GM19397 (cell line): ENCODE data around the gene TBX19.
"Not testable (repeated sequence)": the region's sequence is repeated elsewhere in the genome, so short reads cannot be mapped to it uniquely, and the experiment has no call there.

ENCODE experiments used
- ATAC-seq: cut with Tn5 transposase; IDR thresholded peaks from one replicate; pipeline ENCODE4 v1.9.1; 2021; ENCODE audit warnings: mild to moderate bottlenecking, moderate library complexity; ENCODE audit not compliant: unreplicated experiment

Gene TBX19

DNA sequence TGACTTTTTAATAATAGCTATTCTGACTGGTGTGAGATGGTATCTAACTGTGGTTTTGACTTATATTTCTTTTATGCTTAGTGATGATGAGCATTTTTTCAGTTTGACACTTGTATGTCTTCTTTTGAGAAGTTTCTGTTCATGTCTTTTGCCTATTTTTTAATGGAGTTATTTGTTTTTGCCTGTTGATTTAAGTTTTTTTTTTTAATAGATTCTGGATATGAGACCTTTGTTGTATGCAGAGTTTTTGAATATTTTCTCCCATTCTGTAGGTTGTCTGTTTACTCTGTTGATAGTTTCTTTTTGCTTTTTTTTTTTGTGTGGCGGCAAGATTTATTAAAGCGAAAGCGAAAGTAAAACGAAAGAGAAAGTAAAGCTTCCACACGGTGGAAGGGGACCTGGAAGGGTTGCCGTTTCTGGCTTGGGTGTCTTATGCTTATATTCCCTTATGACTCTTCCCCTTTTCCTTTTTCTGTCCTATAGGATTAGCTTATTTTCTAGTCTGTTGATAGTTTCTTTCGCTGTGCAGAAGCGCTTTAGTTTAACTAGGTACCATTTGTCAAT, 67.6 kb downstream of the TBX19 start:
- ATAC-seq: no peak

DNA sequence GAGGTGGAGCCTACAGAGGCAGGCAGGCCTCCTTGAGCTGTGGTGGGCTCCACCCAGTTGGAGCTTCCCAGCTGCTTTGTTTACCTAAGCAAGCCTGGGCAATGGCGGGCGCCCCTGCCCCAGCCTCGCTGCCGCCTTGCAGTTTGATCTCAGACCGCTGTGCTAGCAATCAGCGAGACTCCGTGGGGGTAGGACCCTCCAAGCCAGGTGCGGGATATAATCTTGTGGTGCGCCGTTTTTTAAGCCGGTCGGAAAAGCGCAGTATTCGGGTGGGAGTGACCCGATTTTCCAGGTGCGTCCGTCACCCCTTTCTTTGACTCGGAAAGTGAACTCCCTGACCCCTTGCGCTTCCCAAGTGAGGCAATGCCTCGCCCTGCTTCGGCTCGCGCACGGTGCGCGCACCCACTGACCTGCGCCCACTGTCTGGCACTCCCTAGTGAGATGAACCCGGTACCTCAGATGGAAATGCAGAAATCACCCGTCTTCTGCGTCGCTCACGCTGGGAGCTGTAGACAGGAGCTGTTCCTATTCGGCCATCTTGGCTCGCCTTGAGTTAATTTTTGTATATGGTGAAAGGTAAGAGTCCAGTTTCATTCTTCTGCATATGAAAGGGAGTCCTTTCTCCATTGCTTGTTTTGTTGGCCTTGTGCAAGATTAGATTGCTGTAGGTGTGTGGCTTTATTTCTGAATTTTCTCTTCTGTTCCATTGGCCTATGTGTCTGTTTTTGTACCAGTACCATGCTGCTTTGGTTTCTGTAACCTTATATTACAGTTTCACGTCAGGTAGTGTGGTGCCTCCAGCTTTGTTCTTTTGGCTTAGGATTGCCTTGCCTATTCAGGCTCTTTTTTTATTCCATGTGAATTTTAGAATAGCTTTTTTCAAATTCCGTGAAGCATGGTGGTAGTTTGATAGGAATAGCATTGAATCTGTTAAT, 73.9 kb downstream of the TBX19 start:
- ATAC-seq: not testable (repeated sequence)

DNA sequence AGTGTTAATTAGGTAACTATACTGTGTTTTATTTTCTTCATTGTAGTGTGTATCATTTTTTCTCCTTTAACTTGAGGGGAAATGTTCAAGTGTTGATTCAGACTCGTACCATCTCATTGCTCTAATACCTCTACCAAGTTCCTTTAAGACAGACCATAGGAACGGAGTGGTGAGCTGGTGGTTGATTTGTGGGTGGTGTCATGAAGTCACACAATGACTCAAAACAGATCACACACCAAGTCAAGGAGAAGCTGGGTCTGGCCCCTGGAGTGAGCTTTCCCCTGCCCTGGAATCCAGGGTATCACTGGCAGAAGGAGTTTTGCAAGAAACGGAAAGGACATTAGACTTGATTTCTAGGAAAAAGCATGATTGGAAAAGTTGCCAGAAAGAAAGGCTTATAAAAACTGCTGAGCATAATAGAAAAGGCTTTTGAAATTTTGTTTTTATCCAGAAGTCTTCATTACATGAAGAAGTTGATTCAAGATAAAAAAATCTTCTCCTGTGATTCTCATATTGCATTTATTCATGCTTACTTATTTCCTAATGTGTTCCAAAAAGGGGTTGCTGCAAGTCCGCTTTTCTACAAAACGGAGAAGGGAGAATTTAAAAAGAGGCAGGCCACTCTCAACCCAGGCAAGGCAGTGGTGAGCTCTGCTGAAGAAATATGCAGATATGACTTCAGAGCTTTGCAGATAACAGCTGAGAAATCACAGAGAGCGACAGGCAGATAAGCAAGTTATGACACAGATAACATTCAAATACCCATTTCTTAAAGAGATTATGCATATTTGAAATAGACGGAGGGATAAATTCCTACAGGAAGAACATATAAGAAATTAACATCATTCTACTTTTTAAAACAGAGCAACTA, 79.7 kb downstream of the TBX19 start:
- no peak for ATAC-seq

DNA sequence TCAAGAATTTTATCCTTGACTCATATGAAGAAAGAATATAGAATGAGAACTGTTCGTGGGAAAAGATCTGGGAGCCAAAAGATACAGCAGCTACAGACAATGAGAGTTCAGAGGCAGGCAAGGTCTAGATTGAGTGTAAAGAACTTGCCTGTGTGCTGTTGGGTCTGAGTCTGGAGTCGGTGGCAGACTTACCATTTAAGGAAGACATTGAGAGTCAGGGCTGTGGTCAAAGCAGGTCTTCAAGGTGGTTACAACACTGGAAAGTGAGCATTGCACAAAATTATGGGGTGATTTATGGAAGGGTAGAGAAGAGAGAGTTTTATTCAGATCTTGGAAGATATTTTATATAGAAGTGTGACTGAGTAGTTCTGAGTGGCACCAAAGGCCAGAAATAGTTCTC, 80.6 kb downstream of the TBX19 start:
- ATAC-seq: no peak

DNA sequence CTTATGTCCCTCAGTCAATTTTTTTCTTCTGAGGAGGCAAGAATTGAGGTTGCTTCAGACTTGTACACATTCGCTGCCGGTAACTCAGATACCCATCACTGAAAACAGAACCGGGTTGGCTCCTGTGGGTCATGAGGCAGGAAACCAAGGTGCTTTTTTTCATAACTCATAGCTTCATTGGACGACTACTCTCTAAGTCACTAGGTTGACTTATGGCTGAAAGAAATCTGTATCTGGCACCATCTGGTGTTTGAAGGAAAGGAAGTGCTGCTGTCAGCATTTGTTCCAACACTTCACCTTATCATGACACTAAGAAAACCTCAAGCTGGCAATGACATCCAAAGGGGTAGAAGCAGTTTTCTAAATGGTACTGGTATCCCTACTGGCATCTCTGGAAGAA, 82.3 kb downstream of the TBX19 start:
- no peak for ATAC-seq
